ENCODE measurements around the gene SLC12A7. TPM values are rescaled to one million over a fixed set of nuclear protein-coding genes. Genes with fewer than 3 reads are reported as not detected.
A peak's percentile ranks its signal among the peaks of the same experiment; 100 is the strongest.

The SLC12A7 gene
- total RNA-seq, 1 donor from 2014 or later = 11.5 TPM

DNA sequence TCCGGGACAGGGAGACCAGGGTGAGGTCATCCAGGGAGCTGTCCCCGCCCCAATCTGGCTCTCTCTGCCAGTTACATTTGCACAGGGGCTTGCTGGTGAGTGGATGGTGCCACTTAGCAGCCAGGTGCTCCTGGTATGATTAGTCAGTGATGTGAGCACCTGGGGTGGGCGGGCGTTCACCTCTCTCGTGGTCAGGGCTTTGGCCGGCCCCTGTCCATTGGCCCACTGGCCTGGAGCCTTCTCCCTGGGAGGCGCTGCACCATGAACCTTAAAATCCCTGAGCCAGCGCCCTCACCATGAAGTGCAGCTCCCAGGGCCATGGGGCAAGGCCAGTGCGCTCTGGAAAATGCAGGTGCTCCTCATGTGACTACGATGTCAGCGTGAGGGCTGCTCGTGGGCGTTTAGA lies 101.2 kb downstream of the SLC12A7 start:
- DNase-seq (ENCODE audit: extremely low spot score, unreplicated experiment) = no peak
- TF ChIP-seq, protein P1, sequence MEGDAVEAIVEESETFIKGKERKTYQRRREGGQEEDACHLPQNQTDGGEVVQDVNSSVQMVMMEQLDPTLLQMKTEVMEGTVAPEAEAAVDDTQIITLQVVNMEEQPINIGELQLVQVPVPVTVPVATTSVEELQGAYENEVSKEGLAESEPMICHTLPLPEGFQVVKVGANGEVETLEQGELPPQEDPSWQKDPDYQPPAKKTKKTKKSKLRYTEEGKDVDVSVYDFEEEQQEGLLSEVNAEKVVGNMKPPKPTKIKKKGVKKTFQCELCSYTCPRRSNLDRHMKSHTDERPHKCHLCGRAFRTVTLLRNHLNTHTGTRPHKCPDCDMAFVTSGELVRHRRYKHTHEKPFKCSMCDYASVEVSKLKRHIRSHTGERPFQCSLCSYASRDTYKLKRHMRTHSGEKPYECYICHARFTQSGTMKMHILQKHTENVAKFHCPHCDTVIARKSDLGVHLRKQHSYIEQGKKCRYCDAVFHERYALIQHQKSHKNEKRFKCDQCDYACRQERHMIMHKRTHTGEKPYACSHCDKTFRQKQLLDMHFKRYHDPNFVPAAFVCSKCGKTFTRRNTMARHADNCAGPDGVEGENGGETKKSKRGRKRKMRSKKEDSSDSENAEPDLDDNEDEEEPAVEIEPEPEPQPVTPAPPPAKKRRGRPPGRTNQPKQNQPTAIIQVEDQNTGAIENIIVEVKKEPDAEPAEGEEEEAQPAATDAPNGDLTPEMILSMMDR (IDR thresholded peaks at IDR 0.05) = no peak
- no peak overlapping the region for H3K4me3 Mint-ChIP-seq (ENCODE audit: unreplicated experiment)

DNA sequence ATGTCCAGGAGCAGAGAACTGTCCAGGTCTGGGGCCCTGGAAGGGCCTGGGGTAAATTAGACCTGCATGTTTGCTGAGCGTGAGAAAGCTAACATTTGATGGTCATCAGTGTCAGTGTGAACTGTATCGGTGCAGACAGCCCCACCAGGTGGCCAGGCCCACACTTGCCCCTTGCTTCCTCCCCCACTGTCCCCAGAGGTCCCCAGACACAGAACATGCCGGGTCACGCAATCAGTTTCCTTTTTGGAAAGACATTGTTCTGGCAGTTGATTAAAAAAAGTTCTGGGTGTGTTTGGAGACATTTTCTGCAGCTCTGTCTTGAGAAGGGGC lies 101.7 kb downstream of the SLC12A7 start:
- TF ChIP-seq, protein P1 (IDR thresholded peaks at IDR 0.05) = no peak
- Mint-ChIP-seq H3K4me1 (ENCODE audit: unreplicated experiment) (peaks cover 5% of the 10 kb centered on the region), H3K27me3 (ENCODE audit: unreplicated experiment) (peaks cover 50% of the 10 kb centered on the region), H3K4me3 (ENCODE audit: unreplicated experiment) (no peak overlapping the region), H3K9me3 (ENCODE audit: unreplicated experiment) (no peaks in the 10 kb centered on the region), H3K36me3 (ENCODE audit: unreplicated experiment) (no peaks in the 10 kb centered on the region), H3K27ac (ENCODE audit: unreplicated experiment) (no peak overlapping the region)
- peak; percentile 74 for DNase-seq (ENCODE audit: extremely low spot score, unreplicated experiment)

More for the DNA sequence above, 101.2 kb downstream of the SLC12A7 start:
- Mint-ChIP-seq H3K4me1 (ENCODE audit: unreplicated experiment) (peaks cover 5% of the 10 kb centered on the region), H3K27ac (ENCODE audit: unreplicated experiment) (no peak overlapping the region), H3K27me3 (ENCODE audit: unreplicated experiment) (peaks cover 50% of the 10 kb centered on the region), H3K9me3 (ENCODE audit: unreplicated experiment) (no peaks in the 10 kb centered on the region), H3K36me3 (ENCODE audit: unreplicated experiment) (no peaks in the 10 kb centered on the region)

DNA sequence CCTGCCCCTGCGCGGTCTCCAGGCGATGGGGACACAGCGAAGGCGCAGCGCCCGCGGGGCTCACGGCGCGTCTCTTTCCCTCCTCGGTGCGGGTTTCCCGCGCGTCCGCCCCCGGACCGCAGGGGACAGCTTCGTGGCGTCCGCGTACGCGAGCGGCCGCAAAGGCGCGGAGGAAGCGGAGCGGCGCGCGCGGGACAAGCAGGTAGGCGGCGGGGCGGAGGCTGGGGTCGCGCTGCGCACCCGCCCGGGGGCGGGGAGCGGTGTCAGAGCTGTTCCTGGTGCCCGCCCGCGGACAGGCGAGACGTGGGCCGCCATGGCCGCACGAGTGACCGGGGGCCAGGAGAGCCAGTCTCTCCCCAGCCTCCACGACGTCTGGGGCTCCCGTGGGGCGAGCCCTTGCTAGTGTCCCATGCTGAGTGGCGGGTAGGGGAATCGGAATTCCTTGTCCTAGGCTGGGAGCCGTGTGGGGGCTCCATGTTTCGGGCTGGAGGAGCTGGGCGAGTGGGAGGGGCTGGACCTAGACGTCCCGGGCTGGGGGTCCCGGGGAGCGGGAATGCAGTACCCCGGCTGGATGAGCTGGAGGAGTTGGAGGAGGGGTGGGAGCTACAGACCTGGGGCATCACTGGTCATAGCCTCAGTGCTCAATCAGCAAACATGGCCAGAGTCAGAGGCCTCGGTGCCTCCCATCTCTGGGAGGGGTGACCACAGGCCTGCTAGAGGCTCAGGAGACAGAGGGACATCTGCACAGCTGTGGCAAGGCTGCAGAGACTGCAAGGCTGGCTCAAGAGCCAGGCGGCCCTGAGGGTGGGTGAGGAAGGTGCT lies 102.3 kb downstream of the SLC12A7 start:
- H3K27ac Mint-ChIP-seq (ENCODE audit: unreplicated experiment) = no peak overlapping the region
- TF ChIP-seq, protein P1 (IDR thresholded peaks at IDR 0.05) = no peak
- no peaks in the 10 kb centered on the region for H3K9me3 Mint-ChIP-seq (ENCODE audit: unreplicated experiment)
- no peaks in the 10 kb centered on the region for H3K36me3 Mint-ChIP-seq (ENCODE audit: unreplicated experiment)
- peak overlapping the region; percentile 45 for H3K4me3 Mint-ChIP-seq (ENCODE audit: unreplicated experiment)
- peaks cover 5% of the 10 kb centered on the region for H3K4me1 Mint-ChIP-seq (ENCODE audit: unreplicated experiment)
- peaks cover 50% of the 10 kb centered on the region for H3K27me3 Mint-ChIP-seq (ENCODE audit: unreplicated experiment)
- DNase-seq (ENCODE audit: extremely low spot score, unreplicated experiment) = peak; percentile 81

DNA sequence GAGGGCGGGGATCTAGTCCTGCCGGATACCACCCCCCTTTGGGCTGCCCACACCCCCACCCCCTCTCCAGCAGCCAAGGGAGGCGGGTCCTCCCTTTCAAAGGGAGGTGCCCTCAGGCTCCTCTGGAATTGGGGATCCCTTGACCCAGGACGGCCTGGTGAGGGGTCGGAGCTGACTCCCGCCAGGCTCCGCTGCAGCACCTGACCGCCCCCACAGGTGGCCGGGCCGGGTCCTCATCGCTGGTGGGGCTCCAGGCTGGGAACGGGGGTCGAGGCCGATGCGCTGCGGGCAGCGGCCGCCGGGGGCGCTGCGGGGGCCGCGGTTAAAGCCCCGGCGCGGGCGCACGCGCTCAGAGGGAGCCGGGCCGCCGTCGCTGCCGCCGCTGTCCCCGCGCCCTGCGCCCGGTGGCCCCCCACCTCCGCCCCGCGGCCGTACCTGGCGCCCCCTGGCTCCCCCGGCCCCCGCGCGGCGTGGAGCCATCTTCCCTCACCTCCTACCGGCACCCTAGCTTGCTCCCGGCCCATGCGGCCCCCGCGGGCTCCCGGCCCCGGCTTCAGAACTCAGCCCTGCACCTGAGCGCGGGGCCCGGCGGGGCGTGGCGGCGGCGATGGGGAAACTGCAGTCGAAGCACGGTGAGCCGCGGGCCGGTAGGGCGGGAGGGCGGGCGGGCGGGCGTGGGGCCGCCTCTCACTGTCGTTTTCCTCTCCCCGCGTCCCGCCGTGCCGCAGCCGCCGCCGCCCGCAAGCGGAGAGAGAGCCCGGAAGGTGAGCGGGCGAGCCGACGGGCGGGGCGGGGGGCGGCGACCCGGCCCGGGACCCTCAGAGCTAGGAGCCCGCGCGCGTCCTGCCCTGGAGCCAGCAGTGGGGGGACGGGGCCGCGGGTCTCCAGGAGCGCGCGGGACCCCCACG lies 103.2 kb downstream of the SLC12A7 start, which contains the start of gene NKD2:
NKD2 (plus strand) TSS at position 352 of the 908 bp plus-strand sequence; CDS start at position 608, 256 bp downstream.
- Mint-ChIP-seq H3K9me3 (ENCODE audit: unreplicated experiment) (no peaks in the 10 kb centered on the region), H3K36me3 (ENCODE audit: unreplicated experiment) (no peaks in the 10 kb centered on the region), H3K27ac (ENCODE audit: unreplicated experiment) (no peak within 1 kb of the TSS), H3K4me1 (ENCODE audit: unreplicated experiment) (peaks cover 7% of the 10 kb centered on the region), H3K27me3 (ENCODE audit: unreplicated experiment) (peaks cover 55% of the 10 kb centered on the region), H3K4me3 (ENCODE audit: unreplicated experiment) (peak within 1 kb of the TSS; percentile 55)
- TF ChIP-seq, protein P1 (IDR thresholded peaks at IDR 0.05) = peak; percentile 60
- peak; percentile 84 for DNase-seq (ENCODE audit: extremely low spot score, unreplicated experiment)

Data from osteocyte (in vitro differentiated cells).